Peyer's patch (tissue), 4 donors: ENCODE data around the gene SMIM36.

ENCODE experiments used
- POLR2A ChIP-seq, 2 donors: fragments of 450-650 bp; IDR thresholded peaks; one replicate each; pipeline ENCODE4 v1.5.1; 2017; ENCODE audit warnings: antibody characterized with exemption in 2 of 2, mild to moderate bottlenecking in 2 of 2, moderate library complexity in 2 of 2
- TF ChIP-seq, protein P1 (sequence below), 6 experiments: fragments of 450-650 bp in 4 of 6; fragments of 200-600 bp in 2 of 6; sonication (generic) in 1 of 6; IDR thresholded peaks; one replicate each; pipeline ENCODE4 v1.5.1; 2017 to 2019; ENCODE audit warnings: antibody characterized with exemption in 6 of 6, mild to moderate bottlenecking in 3 of 6, moderate library complexity in 1 of 6

DNA sequence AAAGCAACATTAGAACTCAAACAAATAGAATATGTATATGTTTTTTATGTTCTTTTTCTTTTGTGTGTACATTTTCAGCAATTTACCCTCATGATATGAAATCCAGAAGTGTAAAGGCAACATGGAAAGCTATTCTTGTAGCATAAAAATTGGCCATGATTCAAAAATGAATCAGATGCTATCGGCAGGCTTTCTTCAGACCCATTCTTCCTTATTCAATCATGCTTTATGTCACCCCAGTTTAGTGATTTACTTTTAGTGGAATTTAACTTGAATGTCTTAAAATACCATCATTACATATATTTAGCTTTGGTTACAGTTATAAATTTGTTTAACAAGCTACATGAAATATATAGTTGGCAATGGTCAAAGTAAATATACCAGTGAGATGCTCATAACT, 21.4 kb upstream of the SMIM36 start:
- TF ChIP-seq, protein P1, sequence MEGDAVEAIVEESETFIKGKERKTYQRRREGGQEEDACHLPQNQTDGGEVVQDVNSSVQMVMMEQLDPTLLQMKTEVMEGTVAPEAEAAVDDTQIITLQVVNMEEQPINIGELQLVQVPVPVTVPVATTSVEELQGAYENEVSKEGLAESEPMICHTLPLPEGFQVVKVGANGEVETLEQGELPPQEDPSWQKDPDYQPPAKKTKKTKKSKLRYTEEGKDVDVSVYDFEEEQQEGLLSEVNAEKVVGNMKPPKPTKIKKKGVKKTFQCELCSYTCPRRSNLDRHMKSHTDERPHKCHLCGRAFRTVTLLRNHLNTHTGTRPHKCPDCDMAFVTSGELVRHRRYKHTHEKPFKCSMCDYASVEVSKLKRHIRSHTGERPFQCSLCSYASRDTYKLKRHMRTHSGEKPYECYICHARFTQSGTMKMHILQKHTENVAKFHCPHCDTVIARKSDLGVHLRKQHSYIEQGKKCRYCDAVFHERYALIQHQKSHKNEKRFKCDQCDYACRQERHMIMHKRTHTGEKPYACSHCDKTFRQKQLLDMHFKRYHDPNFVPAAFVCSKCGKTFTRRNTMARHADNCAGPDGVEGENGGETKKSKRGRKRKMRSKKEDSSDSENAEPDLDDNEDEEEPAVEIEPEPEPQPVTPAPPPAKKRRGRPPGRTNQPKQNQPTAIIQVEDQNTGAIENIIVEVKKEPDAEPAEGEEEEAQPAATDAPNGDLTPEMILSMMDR (IDR thresholded peaks at IDR 0.05): no peak
- TF ChIP-seq POLR2A (IDR thresholded peaks at IDR 0.05): no peak
